Measurements from ENCODE around the gene CIROP. TPM values are rescaled to one million over a fixed set of nuclear protein-coding genes. Genes with fewer than 3 reads are reported as not detected.

The CIROP gene
- total and polyA plus RNA-seq, 2 donors (not counting 1 experiment from before 2014, with no cell fraction given), result not detected

DNA sequence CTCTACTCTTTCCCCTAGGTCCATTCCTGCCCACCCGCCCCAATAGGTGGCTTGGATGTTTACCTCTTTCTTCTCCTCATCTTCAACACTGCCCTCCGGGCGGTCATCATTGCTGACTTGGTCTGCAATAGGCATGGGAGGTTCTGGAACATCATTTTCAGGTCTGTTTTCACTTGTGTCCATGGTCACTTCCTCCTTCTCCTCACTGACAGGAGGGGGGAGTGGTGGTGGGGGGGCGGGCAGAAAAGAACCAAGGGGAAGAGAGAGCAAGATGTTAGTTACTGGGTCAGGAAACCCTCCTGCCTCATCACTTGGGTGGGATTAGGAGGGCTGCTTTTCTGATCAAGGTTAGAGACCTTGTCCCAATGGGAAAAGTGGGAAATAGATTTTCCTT, 35.4 kb downstream of the CIROP start:
- DNase-seq (no peak), ATAC-seq (ENCODE audit: low read depth) (no peak)
- Histone ChIP-seq H3K9me3 (ENCODE audit: control extremely low read depth in 1 of 3, control insufficient read depth in 2 of 3, insufficient read depth in 1 of 3, low read length in 2 of 3) (no peaks in the 10 kb centered on the region), H3K27ac (ENCODE audit: low read length in 2 of 2) (peak overlapping the region in 1 of 2 donors; percentile 28), H3K9ac (ENCODE audit: low read length) (no peak overlapping the region), H2AFZ (ENCODE audit: insufficient read depth, low read depth, low read length, poor library complexity, severe bottlenecking) (no peak overlapping the region), H3K4me2 (replicated peaks; ENCODE audit: low read depth, low read length, poor library complexity, severe bottlenecking) (no peak overlapping the region), H3K79me2 (ENCODE audit: control insufficient read depth, insufficient read depth, low read length) (peaks cover 47% of the 10 kb centered on the region), H3K36me3 (replicated peaks in 1 of 2; ENCODE audit: control extremely low read depth in 1 of 2, control insufficient read depth in 1 of 2, extremely low read depth in 1 of 2, insufficient read depth in 2 of 2, low read length in 1 of 2) (peaks cover 4 to 64% of the 10 kb centered on the region in 2 experiments), H3K4me3 (ENCODE audit: control extremely low read depth in 1 of 5, extremely low read depth in 1 of 5, insufficient read depth in 1 of 5, low read depth in 2 of 5, low read length in 4 of 5) (no peak overlapping the region), H3K4me1 (ENCODE audit: control insufficient read depth in 2 of 2, insufficient read depth in 2 of 2, low read length in 2 of 2) (peaks cover 21 to 41% of the 10 kb centered on the region in 2 donors), H3K27me3 (replicated peaks in 1 of 4; ENCODE audit: control extremely low read depth in 1 of 4, control insufficient read depth in 3 of 4, insufficient read depth in 4 of 4, low read length in 3 of 4) (no peaks in the 10 kb centered on the region), H4K20me1 (ENCODE audit: control insufficient read depth, insufficient read depth, low read length, poor library complexity, severe bottlenecking) (peaks cover 45% of the 10 kb centered on the region)
- H3K4me1 Mint-ChIP-seq, result peaks cover 38% of the 10 kb centered on the region
- H3K27me3 Mint-ChIP-seq, result no peaks in the 10 kb centered on the region
- CTCF ChIA-PET, result interaction anchor here (0.7 to 19.1 kb wide), 45 partner anchors 8 to 695 kb away, joined by 3 to 1134 read pairs (median 4); partner anchors contain the start of genes ACIN1, AJUBA, C14orf119 and PPP1R3E
- no CpG with 5 or more reads among the region's 4 CpGs for WGBS (ENCODE audit: insufficient coverage)
- H3K9me3 Mint-ChIP-seq (ENCODE audit: insufficient read depth), result no peaks in the 10 kb centered on the region
- intact Hi-C loops (cut with micrococcal nuclease), result loop anchor here (1.0 kb wide), 2 partner anchors 13 to 118 kb away; no protein-coding TSS in a partner anchor
- peak overlapping the region; percentile 83 for H3K27ac Mint-ChIP-seq
- POLR2A ChIA-PET, result interaction anchor here (0.5 to 1.1 kb wide), 2 partner anchors 91 to 252 kb away, joined by 3 to 8 read pairs; partner anchors contain the start of gene PABPN1
- TF ChIP-seq, protein P1, sequence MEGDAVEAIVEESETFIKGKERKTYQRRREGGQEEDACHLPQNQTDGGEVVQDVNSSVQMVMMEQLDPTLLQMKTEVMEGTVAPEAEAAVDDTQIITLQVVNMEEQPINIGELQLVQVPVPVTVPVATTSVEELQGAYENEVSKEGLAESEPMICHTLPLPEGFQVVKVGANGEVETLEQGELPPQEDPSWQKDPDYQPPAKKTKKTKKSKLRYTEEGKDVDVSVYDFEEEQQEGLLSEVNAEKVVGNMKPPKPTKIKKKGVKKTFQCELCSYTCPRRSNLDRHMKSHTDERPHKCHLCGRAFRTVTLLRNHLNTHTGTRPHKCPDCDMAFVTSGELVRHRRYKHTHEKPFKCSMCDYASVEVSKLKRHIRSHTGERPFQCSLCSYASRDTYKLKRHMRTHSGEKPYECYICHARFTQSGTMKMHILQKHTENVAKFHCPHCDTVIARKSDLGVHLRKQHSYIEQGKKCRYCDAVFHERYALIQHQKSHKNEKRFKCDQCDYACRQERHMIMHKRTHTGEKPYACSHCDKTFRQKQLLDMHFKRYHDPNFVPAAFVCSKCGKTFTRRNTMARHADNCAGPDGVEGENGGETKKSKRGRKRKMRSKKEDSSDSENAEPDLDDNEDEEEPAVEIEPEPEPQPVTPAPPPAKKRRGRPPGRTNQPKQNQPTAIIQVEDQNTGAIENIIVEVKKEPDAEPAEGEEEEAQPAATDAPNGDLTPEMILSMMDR (IDR thresholded peaks at IDR 0.05), result no peak
- TF ChIP-seq EZH2 (IDR thresholded peaks at IDR 0.05; ENCODE audit: borderline replicate concordance, insufficient read depth, low read depth, low read length, poor library complexity, severe bottlenecking), result no peak
- no peak overlapping the region for H3K4me3 Mint-ChIP-seq

- Histone ChIP-seq H2AFZ (ENCODE audit: insufficient read depth, low read depth, low read length, poor library complexity, severe bottlenecking) (no peak overlapping the region), H3K9ac (ENCODE audit: low read length) (no peak overlapping the region), H3K4me2 (replicated peaks; ENCODE audit: low read depth, low read length, poor library complexity, severe bottlenecking) (no peak overlapping the region), H3K9me3 (ENCODE audit: control extremely low read depth in 1 of 3, control insufficient read depth in 2 of 3, insufficient read depth in 1 of 3, low read length in 2 of 3) (no peaks in the 10 kb centered on the region), H3K27ac (ENCODE audit: low read length in 2 of 2) (peak overlapping the region; percentile 10 to 28), H4K20me1 (ENCODE audit: control insufficient read depth, insufficient read depth, low read length, poor library complexity, severe bottlenecking) (peaks cover 47% of the 10 kb centered on the region), H3K4me1 (ENCODE audit: control insufficient read depth in 2 of 2, insufficient read depth in 2 of 2, low read length in 2 of 2) (peaks cover 21 to 41% of the 10 kb centered on the region in 2 donors), H3K79me2 (ENCODE audit: control insufficient read depth, insufficient read depth, low read length) (peaks cover 50% of the 10 kb centered on the region), H3K4me3 (ENCODE audit: control extremely low read depth in 1 of 5, extremely low read depth in 1 of 5, insufficient read depth in 1 of 5, low read depth in 2 of 5, low read length in 4 of 5) (no peak overlapping the region), H3K27me3 (replicated peaks in 1 of 4; ENCODE audit: control extremely low read depth in 1 of 4, control insufficient read depth in 3 of 4, insufficient read depth in 4 of 4, low read length in 3 of 4) (no peaks in the 10 kb centered on the region), H3K36me3 (replicated peaks in 1 of 2; ENCODE audit: control extremely low read depth in 1 of 2, control insufficient read depth in 1 of 2, extremely low read depth in 1 of 2, insufficient read depth in 2 of 2, low read length in 1 of 2) (peaks cover 4 to 64% of the 10 kb centered on the region in 2 experiments)
- peaks cover 38% of the 10 kb centered on the region for H3K4me1 Mint-ChIP-seq
- WGBS (ENCODE audit: insufficient coverage), result 30% methylated on average over 7 of the region's 8 CpGs
- ChIA-PET CTCF (interaction anchor here (0.7 to 19.1 kb wide), 53 partner anchors 9 to 695 kb away, joined by 3 to 1134 read pairs (median 3); partner anchors contain the start of genes ACIN1, AJUBA, C14orf119 and PPP1R3E), POLR2A (interaction anchor here (0.5 to 1.1 kb wide), 4 partner anchors 10 to 252 kb away, joined by 3 to 8 read pairs (median 5); partner anchors contain the start of genes ACIN1, C14orf119 and PABPN1)
- no peaks in the 10 kb centered on the region for H3K9me3 Mint-ChIP-seq (ENCODE audit: insufficient read depth)
- intact Hi-C loops (cut with micrococcal nuclease), result loop anchor here (1.0 kb wide), 2 partner anchors 13 to 118 kb away; no protein-coding TSS in a partner anchor
- DNase-seq (peak; percentile 87), ATAC-seq (ENCODE audit: low read depth) (peak; percentile 85)
- no peak for TF ChIP-seq EZH2 (IDR thresholded peaks at IDR 0.05; ENCODE audit: borderline replicate concordance, insufficient read depth, low read depth, low read length, poor library complexity, severe bottlenecking)
- TF ChIP-seq, protein P1 (IDR thresholded peaks at IDR 0.05), result peak; percentile 99
- peak overlapping the region; percentile 83 for H3K27ac Mint-ChIP-seq
- no peak overlapping the region for H3K4me3 Mint-ChIP-seq
- H3K27me3 Mint-ChIP-seq, result no peaks in the 10 kb centered on the region
These were observed 35.9 kb downstream of the CIROP start for GRCh38 chr14:23068789-23069412.
